HEK293 (cell line): ENCODE measurements around the gene SPRED3.

ENCODE experiments used
- GFI1B ChIP-seq: fragments of 450-650 bp; formaldehyde crosslinking; IDR thresholded peaks from 2 replicates; pipeline ENCODE4 v1.5.1; 2016; ENCODE audit warnings: missing biosample characterization, missing genetic modification characterization
- GLIS1 ChIP-seq: fragments of 450-650 bp; formaldehyde crosslinking; IDR thresholded peaks from 2 replicates; pipeline ENCODE4 v1.5.1; 2016; ENCODE audit warnings: missing biosample characterization, missing genetic modification characterization
- KLF7 ChIP-seq: fragments of 450-650 bp; formaldehyde crosslinking; IDR thresholded peaks from 2 replicates; pipeline ENCODE4 v1.5.1; 2016; ENCODE audit warnings: missing biosample characterization, missing genetic modification characterization, borderline replicate concordance
- KLF9 ChIP-seq: fragments of 450-650 bp; formaldehyde crosslinking; IDR thresholded peaks from 2 replicates; pipeline ENCODE4 v1.5.1; 2016; ENCODE audit warnings: missing biosample characterization, missing genetic modification characterization, low read depth
- MYNN ChIP-seq: fragments of 450-650 bp; formaldehyde crosslinking; IDR thresholded peaks from 2 replicates; pipeline ENCODE4 v1.5.1; 2016; ENCODE audit warnings: missing biosample characterization, missing genetic modification characterization, borderline replicate concordance
- PRDM1 ChIP-seq: fragments of 450-650 bp; formaldehyde crosslinking; IDR thresholded peaks from 2 replicates; pipeline ENCODE4; 2016; ENCODE audit warnings: missing biosample characterization, missing genetic modification characterization
- SCRT1 ChIP-seq: fragments of 450-650 bp; formaldehyde crosslinking; IDR thresholded peaks from 2 replicates; pipeline ENCODE4 v1.5.1; 2016; ENCODE audit warnings: missing biosample characterization, missing genetic modification characterization, borderline replicate concordance
- TRIM28 ChIP-seq: IDR thresholded peaks from 2 replicates; pipeline ENCODE4 v1.6.1; 2011; ENCODE audit warnings: low read length, control low read depth, borderline replicate concordance
- WT1 ChIP-seq: fragments of 450-650 bp; formaldehyde crosslinking; IDR thresholded peaks from 2 replicates; pipeline ENCODE4 v1.5.1; 2016; ENCODE audit warnings: missing biosample characterization, missing genetic modification characterization
- ZBTB1 ChIP-seq: fragments of 450-650 bp; formaldehyde crosslinking; IDR thresholded peaks from 2 replicates; pipeline ENCODE4 v1.5.1; 2016; ENCODE audit warnings: missing biosample characterization, missing genetic modification characterization
- ZBTB17 ChIP-seq: fragments of 450-650 bp; formaldehyde crosslinking; IDR thresholded peaks from 2 replicates; pipeline ENCODE4 v1.5.1; 2016; ENCODE audit warnings: missing biosample characterization, missing genetic modification characterization
- ZFP37 ChIP-seq: fragments of 450-650 bp; formaldehyde crosslinking; IDR thresholded peaks from 2 replicates; pipeline ENCODE4 v1.5.1; 2016; ENCODE audit warnings: missing biosample characterization, missing genetic modification characterization
- ZNF155 ChIP-seq: fragments of 450-650 bp; formaldehyde crosslinking; IDR thresholded peaks from 2 replicates; pipeline ENCODE4 v1.5.1; 2016; ENCODE audit warnings: missing biosample characterization, missing genetic modification characterization
- ZNF174 ChIP-seq: fragments of 450-650 bp; formaldehyde crosslinking; IDR thresholded peaks from 2 replicates; pipeline ENCODE4 v1.5.0; 2017; ENCODE audit warnings: missing biosample characterization, mild to moderate bottlenecking, missing genetic modification characterization
- ZNF248 ChIP-seq: fragments of 450-650 bp; formaldehyde crosslinking; IDR thresholded peaks from 2 replicates; pipeline ENCODE4 v1.5.1; 2017; ENCODE audit warnings: missing biosample characterization, missing genetic modification characterization
- ZNF341 ChIP-seq: fragments of 450-650 bp; formaldehyde crosslinking; IDR thresholded peaks from 2 replicates; pipeline ENCODE4; 2016; ENCODE audit warnings: low read depth, missing biosample characterization, missing genetic modification characterization
- ZNF433 ChIP-seq: fragments of 450-650 bp; formaldehyde crosslinking; IDR thresholded peaks from 2 replicates; pipeline ENCODE4 v1.5.1; 2016; ENCODE audit warnings: missing biosample characterization, missing genetic modification characterization, low read depth
- ZNF530 ChIP-seq: fragments of 450-650 bp; formaldehyde crosslinking; IDR thresholded peaks from 2 replicates; pipeline ENCODE4 v1.5.1; 2016; ENCODE audit warnings: low read depth, missing biosample characterization, missing genetic modification characterization
- ZNF561 ChIP-seq: fragments of 450-650 bp; IDR thresholded peaks from 2 replicates; pipeline ENCODE4 v1.5.1; 2018; ENCODE audit warnings: missing biosample characterization, missing genetic modification characterization, borderline replicate concordance
- ZNF596 ChIP-seq: fragments of 450-650 bp; IDR thresholded peaks from 2 replicates; pipeline ENCODE4 v1.5.0; 2018; ENCODE audit warnings: missing biosample characterization, mild to moderate bottlenecking, missing genetic modification characterization, moderate library complexity
- ZNF610 ChIP-seq: fragments of 450-650 bp; formaldehyde crosslinking; IDR thresholded peaks from 2 replicates; pipeline ENCODE4 v1.5.1; 2016; ENCODE audit warnings: missing biosample characterization, missing genetic modification characterization, borderline replicate concordance
- ZNF654 ChIP-seq: fragments of 450-650 bp; formaldehyde crosslinking; IDR thresholded peaks from 2 replicates; pipeline ENCODE4 v1.5.1; 2016; ENCODE audit warnings: low read depth, missing biosample characterization, missing genetic modification characterization
- ZNF677 ChIP-seq: fragments of 450-650 bp; IDR thresholded peaks from 2 replicates; pipeline ENCODE4 v1.5.0; 2018; ENCODE audit warnings: missing biosample characterization, mild to moderate bottlenecking, missing genetic modification characterization, moderate library complexity
- ZNF843 ChIP-seq: fragments of 450-650 bp; formaldehyde crosslinking; IDR thresholded peaks from 2 replicates; pipeline ENCODE4 v1.5.1; 2016; ENCODE audit warnings: missing biosample characterization, missing genetic modification characterization
- TF ChIP-seq, protein P1 (sequence below): fragments of 450-650 bp; formaldehyde crosslinking; IDR thresholded peaks from 2 replicates; pipeline ENCODE4 v1.5.1; 2016; ENCODE audit warnings: missing biosample characterization, missing genetic modification characterization
- TF ChIP-seq, protein P2 (sequence below): fragments of 450-650 bp; formaldehyde crosslinking; IDR thresholded peaks from 2 replicates; pipeline ENCODE4 v1.5.1; 2016; ENCODE audit warnings: missing biosample characterization, missing genetic modification characterization
- TF ChIP-seq, protein P3 (sequence below): fragments of 450-650 bp; formaldehyde crosslinking; IDR thresholded peaks from 2 replicates; pipeline ENCODE4 v1.5.1; 2016; ENCODE audit warnings: missing biosample characterization, missing genetic modification characterization
- TF ChIP-seq, protein P4 (sequence below): fragments of 450-650 bp; formaldehyde crosslinking; IDR thresholded peaks from 2 replicates; pipeline ENCODE4 v1.5.1; 2016; ENCODE audit warnings: missing biosample characterization, missing genetic modification characterization
- TF ChIP-seq, protein P5 (sequence below): fragments of 450-650 bp; formaldehyde crosslinking; conservative IDR thresholded peaks from 2 replicates; pipeline ENCODE4 v1.5.1; 2016; ENCODE audit warnings: low read depth, missing biosample characterization, missing genetic modification characterization

SPRED3 gene

DNA sequence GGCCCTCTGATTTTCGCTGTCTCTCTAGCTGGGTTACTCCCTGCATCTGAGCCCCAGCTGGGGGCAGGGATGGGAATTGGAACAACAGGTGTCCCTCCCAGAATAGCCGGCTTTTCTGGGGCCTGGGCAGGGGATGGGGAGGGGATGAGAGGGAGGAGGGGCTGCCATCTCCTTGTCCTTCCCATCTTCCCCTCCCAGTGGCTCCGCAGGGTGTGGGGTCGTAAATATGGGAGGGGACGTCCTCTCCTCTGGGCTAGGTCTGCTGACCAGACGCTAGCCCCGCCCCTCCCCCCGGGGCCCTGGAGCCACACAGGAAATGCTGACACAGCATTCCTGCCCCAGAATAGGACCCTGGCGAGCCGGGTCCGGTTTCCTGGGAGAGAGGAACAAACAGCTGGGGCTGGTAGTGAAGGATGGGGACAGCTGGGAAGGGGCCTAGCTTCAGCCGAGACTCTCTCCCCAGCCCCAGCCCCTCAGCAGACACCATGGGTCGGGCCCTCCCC, 46.1 kb downstream of the SPRED3 start (continued):
- TF ChIP-seq, protein P1, sequence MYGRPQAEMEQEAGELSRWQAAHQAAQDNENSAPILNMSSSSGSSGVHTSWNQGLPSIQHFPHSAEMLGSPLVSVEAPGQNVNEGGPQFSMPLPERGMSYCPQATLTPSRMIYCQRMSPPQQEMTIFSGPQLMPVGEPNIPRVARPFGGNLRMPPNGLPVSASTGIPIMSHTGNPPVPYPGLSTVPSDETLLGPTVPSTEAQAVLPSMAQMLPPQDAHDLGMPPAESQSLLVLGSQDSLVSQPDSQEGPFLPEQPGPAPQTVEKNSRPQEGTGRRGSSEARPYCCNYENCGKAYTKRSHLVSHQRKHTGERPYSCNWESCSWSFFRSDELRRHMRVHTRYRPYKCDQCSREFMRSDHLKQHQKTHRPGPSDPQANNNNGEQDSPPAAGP (tag by site-specific recombination): peak; percentile 90; the same call in 1 of the 2 replicates
- no peak for TF ChIP-seq ZBTB1
- 0 out of 2 replicates have a peak, but pooled peaks have one; percentile 34 for TF ChIP-seq KLF9 (tag by site-specific recombination)
- TF ChIP-seq PRDM1 (tag by site-specific recombination): no peak
- no peak for TF ChIP-seq TRIM28
- peak; percentile 95 for TF ChIP-seq SCRT1
- TF ChIP-seq ZNF610 (tag by site-specific recombination): no peak
- TF ChIP-seq ZNF561 (tag by site-specific recombination): no peak; the same call in 1 of the 2 replicates
- no peak for TF ChIP-seq ZNF530 (tag by site-specific recombination)
- TF ChIP-seq, protein P2, sequence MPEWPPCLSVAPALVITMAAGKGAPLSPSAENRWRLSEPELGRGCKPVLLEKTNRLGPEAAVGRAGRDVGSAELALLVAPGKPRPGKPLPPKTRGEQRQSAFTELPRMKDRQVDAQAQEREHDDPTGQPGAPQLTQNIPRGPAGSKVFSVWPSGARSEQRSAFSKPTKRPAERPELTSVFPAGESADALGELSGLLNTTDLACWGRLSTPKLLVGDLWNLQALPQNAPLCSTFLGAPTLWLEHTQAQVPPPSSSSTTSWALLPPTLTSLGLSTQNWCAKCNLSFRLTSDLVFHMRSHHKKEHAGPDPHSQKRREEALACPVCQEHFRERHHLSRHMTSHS (tag by site-specific recombination): no peak
- TF ChIP-seq WT1: 0 out of 2 replicates have a peak, but pooled peaks have one; percentile 30
- TF ChIP-seq, protein P3, sequence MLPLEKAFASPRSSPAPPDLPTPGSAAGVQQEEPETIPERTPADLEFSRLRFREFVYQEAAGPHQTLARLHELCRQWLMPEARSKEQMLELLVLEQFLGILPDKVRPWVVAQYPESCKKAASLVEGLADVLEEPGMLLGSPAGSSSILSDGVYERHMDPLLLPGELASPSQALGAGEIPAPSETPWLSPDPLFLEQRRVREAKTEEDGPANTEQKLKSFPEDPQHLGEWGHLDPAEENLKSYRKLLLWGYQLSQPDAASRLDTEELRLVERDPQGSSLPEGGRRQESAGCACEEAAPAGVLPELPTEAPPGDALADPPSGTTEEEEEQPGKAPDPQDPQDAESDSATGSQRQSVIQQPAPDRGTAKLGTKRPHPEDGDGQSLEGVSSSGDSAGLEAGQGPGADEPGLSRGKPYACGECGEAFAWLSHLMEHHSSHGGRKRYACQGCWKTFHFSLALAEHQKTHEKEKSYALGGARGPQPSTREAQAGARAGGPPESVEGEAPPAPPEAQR (tag by site-specific recombination): peak; percentile 51; the same call in 1 of the 2 replicates
- TF ChIP-seq ZNF843: no peak
- no peak for TF ChIP-seq ZFP37 (tag by site-specific recombination)
- no peak for TF ChIP-seq KLF7 (tag by site-specific recombination)
- TF ChIP-seq ZNF248 (tag by site-specific recombination): no peak
- TF ChIP-seq, protein P4, sequence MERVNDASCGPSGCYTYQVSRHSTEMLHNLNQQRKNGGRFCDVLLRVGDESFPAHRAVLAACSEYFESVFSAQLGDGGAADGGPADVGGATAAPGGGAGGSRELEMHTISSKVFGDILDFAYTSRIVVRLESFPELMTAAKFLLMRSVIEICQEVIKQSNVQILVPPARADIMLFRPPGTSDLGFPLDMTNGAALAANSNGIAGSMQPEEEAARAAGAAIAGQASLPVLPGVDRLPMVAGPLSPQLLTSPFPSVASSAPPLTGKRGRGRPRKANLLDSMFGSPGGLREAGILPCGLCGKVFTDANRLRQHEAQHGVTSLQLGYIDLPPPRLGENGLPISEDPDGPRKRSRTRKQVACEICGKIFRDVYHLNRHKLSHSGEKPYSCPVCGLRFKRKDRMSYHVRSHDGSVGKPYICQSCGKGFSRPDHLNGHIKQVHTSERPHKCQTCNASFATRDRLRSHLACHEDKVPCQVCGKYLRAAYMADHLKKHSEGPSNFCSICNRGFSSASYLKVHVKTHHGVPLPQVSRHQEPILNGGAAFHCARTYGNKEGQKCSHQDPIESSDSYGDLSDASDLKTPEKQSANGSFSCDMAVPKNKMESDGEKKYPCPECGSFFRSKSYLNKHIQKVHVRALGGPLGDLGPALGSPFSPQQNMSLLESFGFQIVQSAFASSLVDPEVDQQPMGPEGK (tag by site-specific recombination): peak; percentile 47; the same call in 1 of the 2 replicates
- 0 out of 2 replicates have a peak, but pooled peaks have one; percentile 30 for TF ChIP-seq ZNF596 (tag by site-specific recombination)
- no peak for TF ChIP-seq ZNF433 (tag by site-specific recombination)
- peak; percentile 98 for TF ChIP-seq ZNF341 (tag by site-specific recombination)
- TF ChIP-seq GLIS1 (tag by site-specific recombination): peak; percentile 33; the same call in 1 of the 2 replicates
- no peak for TF ChIP-seq GFI1B (tag by site-specific recombination)
- TF ChIP-seq ZNF677 (tag by site-specific recombination): no peak
- TF ChIP-seq MYNN (tag by site-specific recombination): no peak
- TF ChIP-seq, protein P5, sequence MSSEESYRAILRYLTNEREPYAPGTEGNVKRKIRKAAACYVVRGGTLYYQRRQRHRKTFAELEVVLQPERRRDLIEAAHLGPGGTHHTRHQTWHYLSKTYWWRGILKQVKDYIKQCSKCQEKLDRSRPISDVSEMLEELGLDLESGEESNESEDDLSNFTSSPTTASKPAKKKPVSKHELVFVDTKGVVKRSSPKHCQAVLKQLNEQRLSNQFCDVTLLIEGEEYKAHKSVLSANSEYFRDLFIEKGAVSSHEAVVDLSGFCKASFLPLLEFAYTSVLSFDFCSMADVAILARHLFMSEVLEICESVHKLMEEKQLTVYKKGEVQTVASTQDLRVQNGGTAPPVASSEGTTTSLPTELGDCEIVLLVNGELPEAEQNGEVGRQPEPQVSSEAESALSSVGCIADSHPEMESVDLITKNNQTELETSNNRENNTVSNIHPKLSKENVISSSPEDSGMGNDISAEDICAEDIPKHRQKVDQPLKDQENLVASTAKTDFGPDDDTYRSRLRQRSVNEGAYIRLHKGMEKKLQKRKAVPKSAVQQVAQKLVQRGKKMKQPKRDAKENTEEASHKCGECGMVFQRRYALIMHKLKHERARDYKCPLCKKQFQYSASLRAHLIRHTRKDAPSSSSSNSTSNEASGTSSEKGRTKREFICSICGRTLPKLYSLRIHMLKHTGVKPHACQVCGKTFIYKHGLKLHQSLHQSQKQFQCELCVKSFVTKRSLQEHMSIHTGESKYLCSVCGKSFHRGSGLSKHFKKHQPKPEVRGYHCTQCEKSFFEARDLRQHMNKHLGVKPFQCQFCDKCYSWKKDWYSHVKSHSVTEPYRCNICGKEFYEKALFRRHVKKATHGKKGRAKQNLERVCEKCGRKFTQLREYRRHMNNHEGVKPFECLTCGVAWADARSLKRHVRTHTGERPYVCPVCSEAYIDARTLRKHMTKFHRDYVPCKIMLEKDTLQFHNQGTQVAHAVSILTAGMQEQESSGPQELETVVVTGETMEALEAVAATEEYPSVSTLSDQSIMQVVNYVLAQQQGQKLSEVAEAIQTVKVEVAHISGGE: no peak
- no peak for TF ChIP-seq ZNF174 (tag by site-specific recombination)
- no peak for TF ChIP-seq ZNF654 (tag by site-specific recombination)
- TF ChIP-seq ZBTB17 (tag by site-specific recombination): peak; percentile 36; the same call in 1 of the 2 replicates
- TF ChIP-seq ZNF155 (tag by site-specific recombination): no peak
